RWPE2 (cell line): ENCODE measurements around the gene CLASP1.
A peak's percentile ranks its signal among the peaks of the same experiment; 100 is the strongest.

Source experiments
- ATAC-seq: fragments of 200-7000 bp; cut with Tn5 transposase; 3 replicates; pipeline ENCODE4 v1.9.1; 2021; ENCODE audit warnings: low read depth
- DNase-seq: peaks from one replicate; pipeline ENCODE4 v3.0.0-alpha.2; 2020; ENCODE audit warnings: low spot score
- H3K27ac ChIP-seq: fragments of 450-650 bp; 2 replicates; pipeline ENCODE4 v1.5.1; 2017; ENCODE audit warnings: mild to moderate bottlenecking; ENCODE audit not compliant: poor library complexity, severe bottlenecking
- H3K27me3 ChIP-seq: fragments of 250-450 bp; sonication (Bioruptor Pico); 2 replicates; pipeline ENCODE4 v1.5.1; 2021; ENCODE audit warnings: mild to moderate bottlenecking, moderate library complexity; ENCODE audit not compliant: insufficient read depth, poor library complexity, severe bottlenecking
- H3K36me3 ChIP-seq: fragments of 250-450 bp; sonication (Bioruptor Pico); 2 replicates; pipeline ENCODE4 v1.5.1; 2020; ENCODE audit warnings: low read depth, mild to moderate bottlenecking, moderate library complexity
- H3K4me1 ChIP-seq: fragments of 250-450 bp; sonication (Bioruptor Pico); 2 replicates; pipeline ENCODE4 v1.5.1; 2021; ENCODE audit warnings: mild to moderate bottlenecking, moderate library complexity; ENCODE audit not compliant: insufficient read depth, poor library complexity, severe bottlenecking
- H3K4me3 ChIP-seq: fragments of 250-450 bp; sonication (Bioruptor Pico); 2 replicates; pipeline ENCODE4 v1.5.1; 2021; ENCODE audit warnings: mild to moderate bottlenecking, moderate library complexity; ENCODE audit not compliant: severe bottlenecking
- H3K9me3 ChIP-seq: fragments of 250-450 bp; sonication (Bioruptor Pico); 2 replicates; pipeline ENCODE4 v1.5.1; 2021; ENCODE audit warnings: mild to moderate bottlenecking, moderate library complexity; ENCODE audit not compliant: severe bottlenecking
- CTCF ChIP-seq: fragments of 450-650 bp; IDR thresholded peaks from one replicate; pipeline ENCODE4 v1.5.1; 2017; ENCODE audit warnings: mild to moderate bottlenecking, moderate library complexity; ENCODE audit not compliant: poor library complexity, severe bottlenecking

Gene CLASP1

GRCh38 chr2:121363632-121364420, 285.4 kb downstream of the CLASP1 start:
- Histone ChIP-seq H3K27me3 (no peaks in the 10 kb centered on the region), H3K4me1 (peaks cover 32% of the 10 kb centered on the region), H3K9me3 (no peaks in the 10 kb centered on the region), H3K4me3 (no peak overlapping the region), H3K36me3 (peaks cover 80% of the 10 kb centered on the region), H3K27ac (peak overlapping the region; percentile 81)
- ATAC-seq (peak; percentile 87), DNase-seq (no peak)
- no peak for TF ChIP-seq CTCF

- DNase-seq (no peak), ATAC-seq (no peak)
- H3K27me3 ChIP-seq, result no peaks in the 10 kb centered on the region
- peak overlapping the region; percentile 81 for H3K27ac ChIP-seq
- H3K4me1 ChIP-seq, result peaks cover 32% of the 10 kb centered on the region
- no peaks in the 10 kb centered on the region for H3K9me3 ChIP-seq
- TF ChIP-seq CTCF, result no peak
- H3K4me3 ChIP-seq, result no peak overlapping the region
- peaks cover 83% of the 10 kb centered on the region for H3K36me3 ChIP-seq
Observed at GRCh38 chr2:121362774-121363173, 286.5 kb downstream of the CLASP1 start.

GRCh38 chr2:121362226-121362625, 287.0 kb downstream of the CLASP1 start:
- peak overlapping the region; percentile 81 for H3K27ac ChIP-seq
- no peak for TF ChIP-seq CTCF
- peaks cover 81% of the 10 kb centered on the region for H3K36me3 ChIP-seq
- DNase-seq (no peak), ATAC-seq (no peak)
- H3K4me3 ChIP-seq, result no peak overlapping the region
- peaks cover 32% of the 10 kb centered on the region for H3K4me1 ChIP-seq
- H3K9me3 ChIP-seq, result no peaks in the 10 kb centered on the region
- H3K27me3 ChIP-seq, result no peaks in the 10 kb centered on the region

GRCh38 chr2:121360566-121361300, 288.5 kb downstream of the CLASP1 start:
- no peak for DNase-seq
- Histone ChIP-seq H3K4me3 (no peak overlapping the region), H3K27ac (peak overlapping the region; percentile 81), H3K36me3 (peaks cover 82% of the 10 kb centered on the region), H3K9me3 (no peaks in the 10 kb centered on the region), H3K4me1 (peaks cover 32% of the 10 kb centered on the region), H3K27me3 (no peaks in the 10 kb centered on the region)
- peak; percentile 79 for ATAC-seq
- TF ChIP-seq CTCF, result no peak
